K562 (cell line): ENCODE measurements around the gene PTRHD1. TPM values are rescaled to one million over a fixed set of nuclear protein-coding genes. Genes with fewer than 3 reads are reported as not detected.

ENCODE experiments used
- CBFA2T2 ChIP-seq: fragments of 450-650 bp; conservative IDR thresholded peaks from 2 replicates; pipeline ENCODE4 v1.6.1; 2017; ENCODE audit warnings: mild to moderate bottlenecking
- FIP1L1 ChIP-seq: fragments of 200-400 bp; formaldehyde crosslinking; IDR thresholded peaks from 2 replicates; pipeline ENCODE4 v1.6.1; 2018; ENCODE audit warnings: mild to moderate bottlenecking, low read depth, low read length; ENCODE audit not compliant: poor library complexity, severe bottlenecking
- GATA2 ChIP-seq: sonication (generic); formaldehyde crosslinking; IDR thresholded peaks from 2 replicates; pipeline ENCODE4 v1.4.0; 2020; ENCODE audit warnings: mild to moderate bottlenecking, missing genetic modification reagents
- MCM7 ChIP-seq, 2 experiments: fragments of 450-650 bp; IDR thresholded peaks; 2 replicates each; pipeline ENCODE4 v1.6.1; 2016 to 2018
- RBM25 ChIP-seq: fragments of 200-400 bp; formaldehyde crosslinking; IDR thresholded peaks from 2 replicates; pipeline ENCODE4 v1.6.1; 2018; ENCODE audit warnings: low read length, low read depth, moderate library complexity; ENCODE audit not compliant: severe bottlenecking
- RFX5 ChIP-seq: IDR thresholded peaks from 2 replicates; pipeline ENCODE4 v1.6.1; 2011; ENCODE audit warnings: low read depth, mild to moderate bottlenecking, improper control_type of control experiment, low read length
- STAT5A ChIP-seq: IDR thresholded peaks from 2 replicates; pipeline ENCODE4 v1.6.1; 2012; ENCODE audit warnings: low read length, inconsistent platforms, borderline replicate concordance
- ZNF197 ChIP-seq: fragments of 200-800 bp; sonication (Bioruptor generic); IDR thresholded peaks from 2 replicates; pipeline ENCODE4 v1.6.1; 2016; ENCODE audit warnings: low read depth, missing genetic modification characterization, missing compliant biosample characterization
- ZNF354B ChIP-seq: fragments of 250-450 bp; sonication (Bioruptor Pico); IDR thresholded peaks from 2 replicates; pipeline ENCODE4 v1.4.0; 2020
- ZNF699 ChIP-seq: fragments of 250-450 bp; sonication (Bioruptor Pico); IDR thresholded peaks from 2 replicates; pipeline ENCODE4 v1.8.0; 2021; ENCODE audit warnings: mild to moderate bottlenecking, moderate library complexity; ENCODE audit not compliant: insufficient replicate concordance
- polyA plus RNA-seq, 8 experiments: library from polyadenylated mRNA; depleted of rRNA in 4 of 8; stranded (reverse) in 5 of 8; unstranded in 3 of 8; fragments of >200 nt; fragmentation: Nextera tagmentation in 2 of 8; fragmentation: Illumina TruSeq in 1 of 8; extraction: Ambion mirVana in 2 of 8; extraction: Trizol in 1 of 8; gene quantifications; 2 replicates each; pipeline versions ENCODE4 v1.2.1 to v1.2.3, GENCODE V29; 2011 to 2014; ENCODE audit warnings: inconsistent platforms in 1 of 8, missing spikeins in 1 of 8
- total RNA-seq, 7 experiments: library from RNA; depleted of rRNA in 6 of 7; stranded (reverse); fragments of >200 nt in 6 of 7; fragmentation: Illumina TruSeq in 2 of 7; extraction: Trizol in 2 of 7; gene quantifications; 2 replicates each; pipeline versions ENCODE4 v1.2.1 to v1.2.3, GENCODE V29; 2011 to 2021; ENCODE audit warnings: low replicate concordance in 1 of 7
- TF ChIP-seq, protein P1 (sequence below), 2 experiments: fragments of 450-650 bp in 1 of 2; sonication (generic) in 1 of 2; formaldehyde crosslinking in 1 of 2; IDR thresholded peaks; 2 replicates each; pipeline versions ENCODE4 v1.7.1 to v1.9.0; 2016 to 2022; ENCODE audit warnings: inconsistent platforms in 1 of 2, mild to moderate bottlenecking in 1 of 2, missing genetic modification reagents in 1 of 2
- TF ChIP-seq, protein P2 (sequence below): sonication (generic); formaldehyde crosslinking; IDR thresholded peaks from 2 replicates; pipeline ENCODE4 v1.8.1; 2023; ENCODE audit warnings: mild to moderate bottlenecking, missing genetic modification reagents
- TF ChIP-seq, protein P3 (sequence below): sonication (generic); formaldehyde crosslinking; IDR thresholded peaks from 2 replicates; pipeline ENCODE4 v1.8.1; 2022; ENCODE audit warnings: missing genetic modification reagents

The PTRHD1 gene
- total and polyA plus RNA-seq, 9 of the 15 experiments (the other 6 are each of a cell fraction or from before 2014, with no cell fraction given) = 15.8 to 83.2 (median 46.6) TPM

- TF ChIP-seq, protein P1, sequence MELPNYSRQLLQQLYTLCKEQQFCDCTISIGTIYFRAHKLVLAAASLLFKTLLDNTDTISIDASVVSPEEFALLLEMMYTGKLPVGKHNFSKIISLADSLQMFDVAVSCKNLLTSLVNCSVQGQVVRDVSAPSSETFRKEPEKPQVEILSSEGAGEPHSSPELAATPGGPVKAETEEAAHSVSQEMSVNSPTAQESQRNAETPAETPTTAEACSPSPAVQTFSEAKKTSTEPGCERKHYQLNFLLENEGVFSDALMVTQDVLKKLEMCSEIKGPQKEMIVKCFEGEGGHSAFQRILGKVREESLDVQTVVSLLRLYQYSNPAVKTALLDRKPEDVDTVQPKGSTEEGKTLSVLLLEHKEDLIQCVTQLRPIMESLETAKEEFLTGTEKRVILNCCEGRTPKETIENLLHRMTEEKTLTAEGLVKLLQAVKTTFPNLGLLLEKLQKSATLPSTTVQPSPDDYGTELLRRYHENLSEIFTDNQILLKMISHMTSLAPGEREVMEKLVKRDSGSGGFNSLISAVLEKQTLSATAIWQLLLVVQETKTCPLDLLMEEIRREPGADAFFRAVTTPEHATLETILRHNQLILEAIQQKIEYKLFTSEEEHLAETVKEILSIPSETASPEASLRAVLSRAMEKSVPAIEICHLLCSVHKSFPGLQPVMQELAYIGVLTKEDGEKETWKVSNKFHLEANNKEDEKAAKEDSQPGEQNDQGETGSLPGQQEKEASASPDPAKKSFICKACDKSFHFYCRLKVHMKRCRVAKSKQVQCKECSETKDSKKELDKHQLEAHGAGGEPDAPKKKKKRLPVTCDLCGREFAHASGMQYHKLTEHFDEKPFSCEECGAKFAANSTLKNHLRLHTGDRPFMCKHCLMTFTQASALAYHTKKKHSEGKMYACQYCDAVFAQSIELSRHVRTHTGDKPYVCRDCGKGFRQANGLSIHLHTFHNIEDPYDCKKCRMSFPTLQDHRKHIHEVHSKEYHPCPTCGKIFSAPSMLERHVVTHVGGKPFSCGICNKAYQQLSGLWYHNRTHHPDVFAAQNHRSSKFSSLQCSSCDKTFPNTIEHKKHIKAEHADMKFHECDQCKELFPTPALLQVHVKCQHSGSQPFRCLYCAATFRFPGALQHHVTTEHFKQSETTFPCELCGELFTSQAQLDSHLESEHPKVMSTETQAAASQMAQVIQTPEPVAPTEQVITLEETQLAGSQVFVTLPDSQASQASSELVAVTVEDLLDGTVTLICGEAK (IDR thresholded peaks at IDR 0.05) = 0 out of 2 replicates have a peak, but pooled peaks have one; percentile 10
- TF ChIP-seq, protein P1 (CRISPR knock-in tag; IDR thresholded peaks at IDR 0.05) = no peak
- TF ChIP-seq MCM7 (IDR thresholded peaks at IDR 0.05) (no peak), ZNF354B (no peak), GATA2 (CRISPR knock-in tag) (peak; percentile 67), RFX5 (no peak), ZNF699 (CRISPR knock-in tag) (no peak), STAT5A (no peak), FIP1L1 (no peak), CBFA2T2 (no peak), RBM25 (no peak), ZNF197 (CRISPR knock-in tag) (peak; percentile 84)
- TF ChIP-seq, protein P2, sequence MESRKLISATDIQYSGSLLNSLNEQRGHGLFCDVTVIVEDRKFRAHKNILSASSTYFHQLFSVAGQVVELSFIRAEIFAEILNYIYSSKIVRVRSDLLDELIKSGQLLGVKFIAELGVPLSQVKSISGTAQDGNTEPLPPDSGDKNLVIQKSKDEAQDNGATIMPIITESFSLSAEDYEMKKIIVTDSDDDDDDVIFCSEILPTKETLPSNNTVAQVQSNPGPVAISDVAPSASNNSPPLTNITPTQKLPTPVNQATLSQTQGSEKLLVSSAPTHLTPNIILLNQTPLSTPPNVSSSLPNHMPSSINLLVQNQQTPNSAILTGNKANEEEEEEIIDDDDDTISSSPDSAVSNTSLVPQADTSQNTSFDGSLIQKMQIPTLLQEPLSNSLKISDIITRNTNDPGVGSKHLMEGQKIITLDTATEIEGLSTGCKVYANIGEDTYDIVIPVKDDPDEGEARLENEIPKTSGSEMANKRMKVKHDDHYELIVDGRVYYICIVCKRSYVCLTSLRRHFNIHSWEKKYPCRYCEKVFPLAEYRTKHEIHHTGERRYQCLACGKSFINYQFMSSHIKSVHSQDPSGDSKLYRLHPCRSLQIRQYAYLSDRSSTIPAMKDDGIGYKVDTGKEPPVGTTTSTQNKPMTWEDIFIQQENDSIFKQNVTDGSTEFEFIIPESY (CRISPR knock-in tag) = 0 out of 2 replicates have a peak, but pooled peaks have one; percentile 49
- TF ChIP-seq, protein P3, sequence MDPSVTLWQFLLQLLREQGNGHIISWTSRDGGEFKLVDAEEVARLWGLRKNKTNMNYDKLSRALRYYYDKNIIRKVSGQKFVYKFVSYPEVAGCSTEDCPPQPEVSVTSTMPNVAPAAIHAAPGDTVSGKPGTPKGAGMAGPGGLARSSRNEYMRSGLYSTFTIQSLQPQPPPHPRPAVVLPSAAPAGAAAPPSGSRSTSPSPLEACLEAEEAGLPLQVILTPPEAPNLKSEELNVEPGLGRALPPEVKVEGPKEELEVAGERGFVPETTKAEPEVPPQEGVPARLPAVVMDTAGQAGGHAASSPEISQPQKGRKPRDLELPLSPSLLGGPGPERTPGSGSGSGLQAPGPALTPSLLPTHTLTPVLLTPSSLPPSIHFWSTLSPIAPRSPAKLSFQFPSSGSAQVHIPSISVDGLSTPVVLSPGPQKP (CRISPR knock-in tag) = no peak
Observed at GRCh38 chr2:24792874-24793760, at the start of gene PTRHD1, which contains the start of gene CENPO (continued).
